HepG2 (cell line): Measurements from ENCODE around the gene LIN7A. TPM values are rescaled to one million over a fixed set of nuclear protein-coding genes. Genes with fewer than 3 reads are reported as not detected.

Source experiments
- ATAC-seq: fragments of 200-7000 bp; cut with Tn5 transposase; 3 replicates; pipeline ENCODE4 v1.9.1; 2020; ENCODE audit warnings: mild to moderate bottlenecking, moderate library complexity
- BruUV-seq: library from RNA; stranded (reverse); fragments of 400-500 nt; replicated peaks from 2 replicates; lab custom pipeline; 2021; lab: Mats Ljungman, UMichigan
- CTCF ChIA-PET: fragments of 300-600 bp; formaldehyde crosslinking; extraction: SDS; loops from one replicate; lab custom pipeline; 2021; ENCODE audit warnings: low total read pairs, inconsistent platforms, low intra/inter-chr PET ratio; lab: Yijun Ruan, JAX
- POLR2A ChIA-PET: fragments of 350-600 bp; sonication (Branson Sonifier 250); formaldehyde crosslinking; loops from one replicate; lab custom pipeline; 2020; ENCODE audit warnings: antibody characterized with exemption, inconsistent platforms; lab: Yijun Ruan, JAX
- DNase-seq: peaks from one replicate; pipeline ENCODE4 v3.0.0-alpha.2; 2015; ENCODE audit warnings: low spot score
- FAIRE-seq: peaks from 3 replicates; lab custom pipeline; 2011; peaks lifted over from hg19 to GRCh38; lab: Jason Lieb, UNC
- H2AFZ ChIP-seq: one replicate; pipeline ENCODE4 v1.6.1; 2011; ENCODE audit warnings: low read length, inconsistent platforms
- H3K27ac ChIP-seq: fragments of 300-600 bp; 3 replicates; pipeline ENCODE4 v1.8.0; 2011; ENCODE audit warnings: mixed run types, mild to moderate bottlenecking, mixed read lengths, low read length, inconsistent platforms; ENCODE audit not compliant: insufficient read depth; ENCODE audit errors: extremely low read length
- H3K27me3 ChIP-seq, 2 experiments: fragments of 200-600 bp in 1 of 2; 2 replicates in 1 of 2; 3 replicates in 1 of 2; pipeline versions ENCODE4 v1.6.0 to v1.8.0; 2011; ENCODE audit warnings: low read length in 2 of 2, mild to moderate bottlenecking in 2 of 2, moderate library complexity in 2 of 2, inconsistent platforms in 1 of 2; ENCODE audit not compliant: insufficient read depth in 2 of 2, control insufficient read depth in 1 of 2
- H3K36me3 ChIP-seq, 2 experiments: fragments of 200-600 bp in 1 of 2; replicated peaks in 1 of 2; 2 replicates in 1 of 2; 3 replicates in 1 of 2; pipeline versions ENCODE4 v1.5.1 to v1.8.0; 2011; ENCODE audit warnings: low read length in 2 of 2, inconsistent platforms in 1 of 2; ENCODE audit not compliant: insufficient read depth in 2 of 2, control insufficient read depth in 1 of 2
- H3K4me1 ChIP-seq: 2 replicates; pipeline ENCODE4 v1.5.1; 2012; ENCODE audit warnings: low read length, inconsistent platforms; ENCODE audit not compliant: insufficient read depth
- H3K4me2 ChIP-seq: 2 replicates; pipeline ENCODE4 v1.6.0; 2011; ENCODE audit warnings: low read depth, low read length, inconsistent platforms
- H3K4me3 ChIP-seq, 3 experiments: fragments of 200-600 bp in 1 of 3; sonication (generic), shearing (Covaris generic) in 1 of 3; replicated peaks in 1 of 3; 2 replicates each; pipeline ENCODE4 v1.5.1; 2011 to 2016; ENCODE audit warnings: low read length in 3 of 3, inconsistent platforms in 2 of 3, low read depth in 2 of 3, mild to moderate bottlenecking in 2 of 3, control low read depth in 1 of 3, mixed read lengths in 1 of 3; ENCODE audit not compliant: insufficient read depth in 1 of 3
- H3K79me2 ChIP-seq: one replicate; pipeline ENCODE4 v1.6.1; 2011; ENCODE audit warnings: low read length, inconsistent platforms; ENCODE audit not compliant: insufficient read depth
- H3K9ac ChIP-seq: 2 replicates; pipeline ENCODE4 v1.6.0; 2011; ENCODE audit warnings: mild to moderate bottlenecking, low read depth, low read length, inconsistent platforms; ENCODE audit not compliant: insufficient read depth
- H3K9me3 ChIP-seq: 2 replicates; pipeline ENCODE4 v1.5.1; 2012; ENCODE audit warnings: mild to moderate bottlenecking, low read length
- H4K20me1 ChIP-seq: 2 replicates; pipeline ENCODE4 v1.6.0; 2011; ENCODE audit warnings: inconsistent platforms, mild to moderate bottlenecking, low read length, moderate library complexity; ENCODE audit not compliant: insufficient read depth
- CENPBD1 ChIP-seq: sonication (generic); formaldehyde crosslinking; IDR thresholded peaks from 2 replicates; pipeline ENCODE4 v1.8.0; 2022; ENCODE audit warnings: missing genetic modification reagents, low read depth, mild to moderate bottlenecking, borderline replicate concordance
- ETV6 ChIP-seq: sonication (generic); formaldehyde crosslinking; conservative IDR thresholded peaks from 2 replicates; pipeline ENCODE4 v1.4.0; 2020; ENCODE audit warnings: missing genetic modification reagents
- GATAD1 ChIP-seq: IDR thresholded peaks from 2 replicates; pipeline ENCODE4 v1.6.1; 2016; ENCODE audit warnings: missing genetic modification reagents, missing compliant biosample characterization
- ZHX2 ChIP-seq, 2 experiments: sonication (generic) in 1 of 2; formaldehyde crosslinking in 1 of 2; IDR thresholded peaks; 2 replicates each; pipeline versions ENCODE4 v1.6.1 to v1.9.0; 2014 to 2022; ENCODE audit warnings: antibody characterized with exemption in 1 of 2, borderline replicate concordance in 1 of 2, inconsistent platforms in 1 of 2, low read depth in 1 of 2, missing genetic modification reagents in 1 of 2
- ZMYM2 ChIP-seq: sonication (generic); formaldehyde crosslinking; IDR thresholded peaks from 2 replicates; pipeline ENCODE4 v1.8.0; 2022; ENCODE audit warnings: mild to moderate bottlenecking, missing genetic modification reagents
- WGBS: methylation state at CpG from one replicate; pipeline ENCODE4 v1.1.6; 2017; ENCODE audit warnings: low lambda C conversion rate; 5-methylcytosine and 5-hydroxymethylcytosine counted together
- in situ Hi-C: cut with HindIII; loops from 2 replicates; pipeline ENCODE4 v1.10.0; 2017; ENCODE audit warnings: low pct_unique_long_range_greater_than_20kb; ENCODE audit not compliant: extremely low pct_ligation_motif_present
- intact Hi-C: fragments of 100-400 bp; cut with micrococcal nuclease; formaldehyde crosslinking; loops from one replicate; pipeline ENCODE4 v1.10.0; 2022; ENCODE audit not compliant: unreplicated experiment
- polyA plus RNA-seq, 8 experiments: library from polyadenylated mRNA; depleted of rRNA in 3 of 8; stranded (reverse) in 7 of 8; unstranded in 1 of 8; fragments of >200 nt; fragmentation: Illumina TruSeq in 4 of 8; extraction: Trizol in 4 of 8; gene quantifications; 2 replicates each; pipeline versions ENCODE4 v1.2.1 to v1.2.3, GENCODE V29; 2011 to 2016; ENCODE audit warnings: low read depth in 4 of 8, missing spikeins in 1 of 8, mixed read lengths in 1 of 8; ENCODE audit not compliant: insufficient read depth in 1 of 8
- total RNA-seq, 5 experiments: library from RNA; depleted of rRNA; stranded (reverse); fragments of >200 nt; fragmentation: Illumina TruSeq; extraction: Trizol; gene quantifications; 2 replicates each; pipeline ENCODE4 v1.2.3, GENCODE V29; 2016; ENCODE audit warnings: low read depth in 1 of 5

Gene LIN7A
- total and polyA plus RNA-seq, 2 of the 13 experiments (the other 11 are each of a cell fraction or from before 2014, with no cell fraction given) = 18.5 to 19.2 TPM

GRCh38 chr12:80860928-80861327 lies 76.8 kb downstream of the LIN7A start:
- Histone ChIP-seq H3K27ac (no peak overlapping the region), H3K9ac (no peak overlapping the region), H3K4me1 (no peaks in the 10 kb centered on the region), H3K79me2 (no peaks in the 10 kb centered on the region), H4K20me1 (no peaks in the 10 kb centered on the region), H3K4me3 (no peak overlapping the region), H2AFZ (no peak overlapping the region), H3K36me3 (peaks cover 0 to 2% of the 10 kb centered on the region in 2 experiments; a peak in 1 of 5 replicates), H3K4me2 (no peak overlapping the region), H3K27me3 (no peaks in the 10 kb centered on the region), H3K9me3 (no peaks in the 10 kb centered on the region)
- DNase-seq (no peak), FAIRE-seq (no peak), ATAC-seq (no peak)
- TF ChIP-seq GATAD1 = no peak
- no peak for TF ChIP-seq CENPBD1 (CRISPR knock-in tag)
- TF ChIP-seq ZMYM2 (CRISPR knock-in tag) = no peak
- TF ChIP-seq ETV6 = no peak
- TF ChIP-seq ZHX2 (IDR thresholded peaks at IDR 0.05; ENCODE audit: low read depth) = no peak
- no peak for TF ChIP-seq ZHX2 (CRISPR knock-in tag; IDR thresholded peaks at IDR 0.05; ENCODE audit: borderline replicate concordance)
- POLR2A ChIA-PET = no interaction called here
- 93% methylated on average over 5 of the region's 5 CpGs for WGBS
- intact Hi-C loops = no loop called here
- no TSS peak for BruUV-seq
- CTCF ChIA-PET = no interaction called here
- in situ Hi-C loops = no loop called here
